ENCODE data around the gene DOK7.

Gene DOK7

GRCh38 chr4:3466691-3467600 lies 3.8 kb downstream of the DOK7 start:
- TF ChIP-seq CTCF (IDR thresholded peaks at IDR 0.05) = no peak
- no peak for TF ChIP-seq ZFX (IDR thresholded peaks at IDR 0.05; ENCODE audit: borderline replicate concordance)
- no peak overlapping the region for H3K27ac ChIP-seq

GRCh38 chr4:3467601-3468031 lies 4.5 kb downstream of the DOK7 start:
- no peak overlapping the region for H3K27ac ChIP-seq

GRCh38 chr4:3468154-3468553 lies 5.0 kb downstream of the DOK7 start:
- no peak for TF ChIP-seq ZFX (IDR thresholded peaks at IDR 0.05; ENCODE audit: borderline replicate concordance)
- no peak for TF ChIP-seq CTCF (IDR thresholded peaks at IDR 0.05)
- H3K27ac ChIP-seq = no peak overlapping the region

More at GRCh38 chr4:3467601-3468031, 4.5 kb downstream of the DOK7 start:
- TF ChIP-seq ZFX (IDR thresholded peaks at IDR 0.05; ENCODE audit: borderline replicate concordance) (no peak), CTCF (IDR thresholded peaks at IDR 0.05) (no peak)

GRCh38 chr4:3468804-3469203 lies 5.7 kb downstream of the DOK7 start:
- H3K27ac ChIP-seq = no peak overlapping the region
- no peak for TF ChIP-seq ZFX (IDR thresholded peaks at IDR 0.05; ENCODE audit: borderline replicate concordance)
- no peak for TF ChIP-seq CTCF (IDR thresholded peaks at IDR 0.05)

GRCh38 chr4:3469386-3470243 lies 6.5 kb downstream of the DOK7 start:
- TF ChIP-seq CTCF (IDR thresholded peaks at IDR 0.05) = no peak
- TF ChIP-seq ZFX (IDR thresholded peaks at IDR 0.05; ENCODE audit: borderline replicate concordance) = no peak
- no peak overlapping the region for H3K27ac ChIP-seq

- no peak overlapping the region for H3K27ac ChIP-seq
- TF ChIP-seq ZFX (IDR thresholded peaks at IDR 0.05; ENCODE audit: borderline replicate concordance) (no peak), CTCF (IDR thresholded peaks at IDR 0.05) (no peak)
These were observed 7.4 kb downstream of the DOK7 start for GRCh38 chr4:3470244-3471097.

Measured in 22Rv1 (cell line).